Smooth muscle cell (in vitro differentiated cells): ENCODE results near the gene TRAPPC2L. TPM values are rescaled to one million over a fixed set of nuclear protein-coding genes. Genes with fewer than 3 reads are reported as not detected.

Experiments
- DNase-seq: peaks from one replicate; lab custom pipeline; 2025; ENCODE audit not compliant: unreplicated experiment; lab: John Stamatoyannopoulos, UW
- H2AFZ ChIP-seq: fragments of 200-600 bp; sonication (generic); 2 replicates; pipeline ENCODE4 v1.6.0; 2016; ENCODE audit warnings: antibody characterized with exemption, low read depth, mild to moderate bottlenecking
- H3F3A ChIP-seq: fragments of 200-600 bp; sonication (generic); 2 replicates; pipeline ENCODE4 v1.6.0; 2017; ENCODE audit warnings: antibody characterized with exemption, low read depth
- H3K27ac ChIP-seq: fragments of 200-600 bp; sonication (generic); 2 replicates; pipeline ENCODE4 v1.5.1; 2016; ENCODE audit warnings: low read depth, mild to moderate bottlenecking
- H3K27me3 ChIP-seq: fragments of 200-600 bp; sonication (generic); 2 replicates; pipeline ENCODE4 v1.6.1; 2016; ENCODE audit warnings: low read depth, mild to moderate bottlenecking
- H3K36me3 ChIP-seq: fragments of 200-600 bp; sonication (generic); 2 replicates; pipeline ENCODE4 v1.5.1; 2016; ENCODE audit warnings: low read depth
- H3K4me1 ChIP-seq: fragments of 200-600 bp; sonication (generic); 2 replicates; pipeline ENCODE4 v1.5.1; 2016; ENCODE audit warnings: low read depth
- H3K4me2 ChIP-seq: fragments of 200-600 bp; sonication (generic); 2 replicates; pipeline ENCODE4 v1.6.0; 2016; ENCODE audit warnings: mild to moderate bottlenecking
- H3K4me3 ChIP-seq: fragments of 200-600 bp; sonication (generic); 2 replicates; pipeline ENCODE4 v1.5.1; 2016; ENCODE audit warnings: mild to moderate bottlenecking
- H3K79me2 ChIP-seq: fragments of 200-600 bp; sonication (generic); 2 replicates; pipeline ENCODE4 v1.6.0; 2016; ENCODE audit warnings: low read depth, mild to moderate bottlenecking
- H3K9ac ChIP-seq: fragments of 200-600 bp; sonication (generic); 2 replicates; pipeline ENCODE4 v1.6.0; 2016; ENCODE audit warnings: low read depth
- H3K9me3 ChIP-seq: fragments of 200-600 bp; sonication (generic); replicated peaks from 2 replicates; pipeline ENCODE4 v1.5.1; 2016; ENCODE audit warnings: low read depth
- H4K20me1 ChIP-seq: fragments of 200-600 bp; sonication (generic); 2 replicates; pipeline ENCODE4 v1.6.0; 2016; ENCODE audit warnings: low read depth
- CTCF ChIP-seq: fragments of 200-600 bp; sonication (generic); IDR thresholded peaks from 2 replicates; pipeline ENCODE4 v1.5.1; 2017; ENCODE audit warnings: borderline replicate concordance, mild to moderate bottlenecking, antibody characterized with exemption; ENCODE audit not compliant: insufficient read depth, poor library complexity, severe bottlenecking
- WGBS: methylation state at CpG from one replicate; pipeline ENCODE4 v1.1.7; 2016; ENCODE audit warnings: low lambda C conversion rate; 5-methylcytosine and 5-hydroxymethylcytosine counted together
- polyA plus RNA-seq: library from polyadenylated mRNA; unstranded; fragments of >200 nt; fragmentation: Nextera tagmentation; extraction: Ambion mirVana; gene quantifications from 2 replicates; pipeline ENCODE4 v1.2.1, GENCODE V29; 2016
- total RNA-seq: library from RNA; depleted of rRNA; stranded (reverse); fragments of >200 nt; gene quantifications from 2 replicates; pipeline ENCODE4 v1.2.3, GENCODE V29; 2014

Gene TRAPPC2L
- total and polyA plus RNA-seq, 2 experiments from 2014 or later, result 17.9 to 125 TPM

GRCh38 chr16:88906020-88906419, 49.1 kb downstream of the TRAPPC2L start:
- H3K27me3 ChIP-seq, result no peaks in the 10 kb centered on the region
- no peaks in the 10 kb centered on the region for H4K20me1 ChIP-seq
- no peak overlapping the region for H3K27ac ChIP-seq
- WGBS, result 87% methylated on average over 16 of the region's 16 CpGs
- H2AFZ ChIP-seq, result no peak overlapping the region
- H3K9me3 ChIP-seq, result no peaks in the 10 kb centered on the region
- H3K4me1 ChIP-seq, result no peaks in the 10 kb centered on the region
- H3K4me3 ChIP-seq, result no peak overlapping the region
- H3F3A ChIP-seq, result no peaks in the 10 kb centered on the region
- H3K4me2 ChIP-seq, result no peak overlapping the region
- H3K36me3 ChIP-seq, result no peaks in the 10 kb centered on the region
- no peaks in the 10 kb centered on the region for H3K79me2 ChIP-seq
- no peak for TF ChIP-seq CTCF
- H3K9ac ChIP-seq, result no peak overlapping the region
- no peak for DNase-seq

- no peak for DNase-seq
- 91% methylated on average over 22 of the region's 22 CpGs for WGBS
- no peaks in the 10 kb centered on the region for H3K27me3 ChIP-seq
These were observed 49.7 kb downstream of the TRAPPC2L start for GRCh38 chr16:88906535-88907105.

GRCh38 chr16:88907768-88908167, 50.8 kb downstream of the TRAPPC2L start:
- no peaks in the 10 kb centered on the region for H3K4me1 ChIP-seq
- H3K4me3 ChIP-seq, result no peak overlapping the region
- H3K27me3 ChIP-seq, result no peaks in the 10 kb centered on the region
- no peak for DNase-seq
- H3K9me3 ChIP-seq, result no peaks in the 10 kb centered on the region
- H3K36me3 ChIP-seq, result no peaks in the 10 kb centered on the region
- TF ChIP-seq CTCF, result no peak
- no peak overlapping the region for H3K27ac ChIP-seq
- no peaks in the 10 kb centered on the region for H3K79me2 ChIP-seq
- no peak overlapping the region for H3K4me2 ChIP-seq
- H4K20me1 ChIP-seq, result no peaks in the 10 kb centered on the region
- no peak overlapping the region for H2AFZ ChIP-seq
- H3F3A ChIP-seq, result no peaks in the 10 kb centered on the region
- WGBS, result 62% methylated on average over 4 of the region's 4 CpGs
- H3K9ac ChIP-seq, result no peak overlapping the region

More at GRCh38 chr16:88906535-88907105, 49.7 kb downstream of the TRAPPC2L start:
- Histone ChIP-seq H3F3A (no peaks in the 10 kb centered on the region), H3K4me1 (no peaks in the 10 kb centered on the region), H3K9me3 (no peaks in the 10 kb centered on the region), H3K36me3 (no peaks in the 10 kb centered on the region), H4K20me1 (no peaks in the 10 kb centered on the region), H3K9ac (no peak overlapping the region), H3K4me3 (no peak overlapping the region), H3K79me2 (no peaks in the 10 kb centered on the region), H3K27ac (no peak overlapping the region), H2AFZ (no peak overlapping the region), H3K4me2 (no peak overlapping the region)
- no peak for TF ChIP-seq CTCF

GRCh38 chr16:88908307-88908706, 51.4 kb downstream of the TRAPPC2L start:
- Histone ChIP-seq H2AFZ (no peak overlapping the region), H3K9ac (no peak overlapping the region)
- DNase-seq, result no peak

More at GRCh38 chr16:88908307-88908706, 51.4 kb downstream of the TRAPPC2L start:
- Histone ChIP-seq H3K27ac (no peak overlapping the region), H3K4me3 (no peak overlapping the region), H3K9me3 (no peaks in the 10 kb centered on the region), H4K20me1 (no peaks in the 10 kb centered on the region), H3K4me2 (no peak overlapping the region), H3K79me2 (no peaks in the 10 kb centered on the region), H3K4me1 (no peaks in the 10 kb centered on the region), H3K36me3 (no peaks in the 10 kb centered on the region), H3F3A (no peaks in the 10 kb centered on the region), H3K27me3 (no peaks in the 10 kb centered on the region)
- TF ChIP-seq CTCF, result no peak
- WGBS, result 95% methylated on average over 12 of the region's 17 CpGs
